ENCODE results near the gene RFX2.

RFX2 gene

GRCh38 chr19:6042776-6043726 lies 67.2 kb downstream of the RFX2 start:
- ChIA-PET POLR2A (no interaction called here), CTCF (no interaction called here)
- TF ChIP-seq ZNF384 (IDR thresholded peaks at IDR 0.05) (no peak), NFRKB (IDR thresholded peaks at IDR 0.05) (no peak), SP1 (IDR thresholded peaks at IDR 0.05) (no peak), CTBP1 (IDR thresholded peaks at IDR 0.05; ENCODE audit: borderline replicate concordance) (no peak)
- no peak for DNase-seq (ENCODE audit: extremely low spot score)

GRCh38 chr19:6041991-6042481 lies 68.3 kb downstream of the RFX2 start:
- CTCF ChIA-PET, result no interaction called here
- no peak for DNase-seq (ENCODE audit: extremely low spot score)
- POLR2A ChIA-PET, result no interaction called here
- TF ChIP-seq FOXM1 (IDR thresholded peaks at IDR 0.05; ENCODE audit: borderline replicate concordance) (no peak), SP1 (IDR thresholded peaks at IDR 0.05) (no peak), FOXK2 (IDR thresholded peaks at IDR 0.05) (no peak), ARNT (IDR thresholded peaks at IDR 0.05) (no peak), ZNF384 (IDR thresholded peaks at IDR 0.05) (no peak), BHLHE40 (IDR thresholded peaks at IDR 0.05; ENCODE audit: borderline replicate concordance) (no peak), TARDBP (IDR thresholded peaks at IDR 0.05) (no peak), NFRKB (IDR thresholded peaks at IDR 0.05) (no peak), SUZ12 (IDR thresholded peaks at IDR 0.05) (no peak)

- no peak for DNase-seq (ENCODE audit: extremely low spot score)
- CTCF ChIA-PET, result no interaction called here
- TF ChIP-seq ARNT (IDR thresholded peaks at IDR 0.05) (no peak), FOXK2 (IDR thresholded peaks at IDR 0.05) (no peak), FOXA1 (IDR thresholded peaks at IDR 0.05) (no peak), L3MBTL2 (conservative IDR thresholded peaks at IDR 0.05) (no peak), HDGF (IDR thresholded peaks at IDR 0.05; ENCODE audit: borderline replicate concordance) (no peak), SP1 (IDR thresholded peaks at IDR 0.05) (no peak), NFRKB (IDR thresholded peaks at IDR 0.05) (no peak), ZNF384 (IDR thresholded peaks at IDR 0.05) (no peak), FOXM1 (IDR thresholded peaks at IDR 0.05; ENCODE audit: borderline replicate concordance) (no peak), PKNOX1 (IDR thresholded peaks at IDR 0.05) (no peak), TARDBP (IDR thresholded peaks at IDR 0.05) (no peak), SUZ12 (IDR thresholded peaks at IDR 0.05) (no peak), BHLHE40 (IDR thresholded peaks at IDR 0.05; ENCODE audit: borderline replicate concordance) (no peak), ELF4 (IDR thresholded peaks at IDR 0.05) (no peak), LEF1 (IDR thresholded peaks at IDR 0.05; ENCODE audit: borderline replicate concordance) (no peak), CTBP1 (IDR thresholded peaks at IDR 0.05; ENCODE audit: borderline replicate concordance) (no peak)
- POLR2A ChIA-PET, result no interaction called here
Measured at GRCh38 chr19:6041071-6041470, 69.2 kb downstream of the RFX2 start.

GRCh38 chr19:6039566-6040225 lies 70.6 kb downstream of the RFX2 start:
- CTCF ChIA-PET, result no interaction called here
- POLR2A ChIA-PET, result no interaction called here

GRCh38 chr19:6038634-6039405 lies 71.5 kb downstream of the RFX2 start:
- DNase-seq (ENCODE audit: extremely low spot score), result no peak
- TF ChIP-seq BHLHE40 (IDR thresholded peaks at IDR 0.05; ENCODE audit: borderline replicate concordance), result no peak
- no peak for TF ChIP-seq SP1 (IDR thresholded peaks at IDR 0.05)
- TF ChIP-seq ZNF384 (IDR thresholded peaks at IDR 0.05), result no peak
- no peak for TF ChIP-seq L3MBTL2 (conservative IDR thresholded peaks at IDR 0.05)
- no peak for TF ChIP-seq FOXA1 (IDR thresholded peaks at IDR 0.05)
- CTCF ChIA-PET, result interaction anchor here (0.5 to 0.6 kb wide), 2 partner anchors 105 to 208 kb away, joined by 3 to 4 read pairs; no protein-coding TSS in a partner anchor
- POLR2A ChIA-PET, result no interaction called here

More at GRCh38 chr19:6039566-6040225, 70.6 kb downstream of the RFX2 start:
- TF ChIP-seq SUZ12 (IDR thresholded peaks at IDR 0.05) (no peak), ELF4 (IDR thresholded peaks at IDR 0.05) (no peak), L3MBTL2 (conservative IDR thresholded peaks at IDR 0.05) (no peak), HDGF (IDR thresholded peaks at IDR 0.05; ENCODE audit: borderline replicate concordance) (no peak), ARNT (IDR thresholded peaks at IDR 0.05) (no peak), ZNF384 (IDR thresholded peaks at IDR 0.05) (no peak)
- no peak for DNase-seq (ENCODE audit: extremely low spot score)

GRCh38 chr19:6035026-6035425 lies 75.3 kb downstream of the RFX2 start:
- CTCF ChIA-PET, result interaction anchor here (1.3 to 1.6 kb wide), 2 partner anchors 12 to 66 kb away, joined by 3 to 6 read pairs; no protein-coding TSS in a partner anchor
- TF ChIP-seq ELF4 (IDR thresholded peaks at IDR 0.05), result no peak
- TF ChIP-seq CTBP1 (IDR thresholded peaks at IDR 0.05; ENCODE audit: borderline replicate concordance), result no peak
- no peak for DNase-seq (ENCODE audit: extremely low spot score)
- POLR2A ChIA-PET, result no interaction called here

- TF ChIP-seq BHLHE40 (IDR thresholded peaks at IDR 0.05; ENCODE audit: borderline replicate concordance), result no peak
- no peak for TF ChIP-seq FOXK2 (IDR thresholded peaks at IDR 0.05)
- TF ChIP-seq SUZ12 (IDR thresholded peaks at IDR 0.05), result no peak
- TF ChIP-seq HDGF (IDR thresholded peaks at IDR 0.05; ENCODE audit: borderline replicate concordance), result no peak
- no peak for TF ChIP-seq TARDBP (IDR thresholded peaks at IDR 0.05)
- no peak for TF ChIP-seq LEF1 (IDR thresholded peaks at IDR 0.05; ENCODE audit: borderline replicate concordance)
- TF ChIP-seq ARNT (IDR thresholded peaks at IDR 0.05), result no peak
- TF ChIP-seq PKNOX1 (IDR thresholded peaks at IDR 0.05), result no peak
- TF ChIP-seq FOXA1 (IDR thresholded peaks at IDR 0.05), result no peak
- no peak for DNase-seq (ENCODE audit: extremely low spot score)
- POLR2A ChIA-PET, result no interaction called here
- CTCF ChIA-PET, result interaction anchor here (1.3 to 1.6 kb wide), 2 partner anchors 12 to 66 kb away, joined by 3 to 6 read pairs; no protein-coding TSS in a partner anchor
Measured at GRCh38 chr19:6034512-6034911, 75.8 kb downstream of the RFX2 start.
